ENCODE data around the gene CHSY1.

CHSY1 gene

GRCh38 chr15:101272584-101272983, 20.7 kb upstream of the CHSY1 start:
- no peak for DNase-seq (ENCODE audit: extremely low spot score, insufficient read length, low read depth)
- FAIRE-seq, result no peak

- DNase-seq (ENCODE audit: extremely low spot score, insufficient read length, low read depth) (no peak), FAIRE-seq (no peak)
Measured at GRCh38 chr15:101269479-101270223, 17.8 kb upstream of the CHSY1 start.

- DNase-seq (ENCODE audit: extremely low spot score, insufficient read length, low read depth) (no peak), FAIRE-seq (no peak)
Measured at GRCh38 chr15:101267320-101268104, 15.7 kb upstream of the CHSY1 start.

GRCh38 chr15:101266787-101267186, 14.9 kb upstream of the CHSY1 start:
- DNase-seq (ENCODE audit: extremely low spot score, insufficient read length, low read depth) (no peak), FAIRE-seq (no peak)

GRCh38 chr15:101266034-101266433, 14.2 kb upstream of the CHSY1 start:
- no peak for FAIRE-seq
- DNase-seq (ENCODE audit: extremely low spot score, insufficient read length, low read depth), result no peak

- DNase-seq (ENCODE audit: extremely low spot score, insufficient read length, low read depth) (no peak), FAIRE-seq (peak; percentile 79)
Measured at GRCh38 chr15:101264911-101265641, 13.2 kb upstream of the CHSY1 start.

GRCh38 chr15:101264011-101264410, 12.2 kb upstream of the CHSY1 start:
- FAIRE-seq (peak; percentile 81), DNase-seq (ENCODE audit: extremely low spot score, insufficient read length, low read depth) (no peak)

- FAIRE-seq (no peak), DNase-seq (ENCODE audit: extremely low spot score, insufficient read length, low read depth) (no peak)
Measured at GRCh38 chr15:101262551-101262950, 10.7 kb upstream of the CHSY1 start.

GRCh38 chr15:101258238-101259144, 6.6 kb upstream of the CHSY1 start:
- FAIRE-seq (peak; percentile 77), DNase-seq (ENCODE audit: extremely low spot score, insufficient read length, low read depth) (no peak)

- FAIRE-seq, result no peak
- DNase-seq (ENCODE audit: extremely low spot score, insufficient read length, low read depth), result no peak
Measured at GRCh38 chr15:101256757-101257156, 4.9 kb upstream of the CHSY1 start.

- DNase-seq (ENCODE audit: extremely low spot score, insufficient read length, low read depth) (no peak), FAIRE-seq (no peak)
Measured at GRCh38 chr15:101255615-101256241, 3.9 kb upstream of the CHSY1 start.

GRCh38 chr15:101255051-101255395, 3.2 kb upstream of the CHSY1 start:
- FAIRE-seq, result no peak

GRCh38 chr15:101254157-101255050, 2.6 kb upstream of the CHSY1 start:
- DNase-seq (ENCODE audit: extremely low spot score, insufficient read length, low read depth) (no peak), FAIRE-seq (no peak)

More at GRCh38 chr15:101255051-101255395, 3.2 kb upstream of the CHSY1 start:
- no peak for DNase-seq (ENCODE audit: extremely low spot score, insufficient read length, low read depth)

GRCh38 chr15:101252836-101253235, 988 bp upstream of the CHSY1 start:
- FAIRE-seq (no peak), DNase-seq (ENCODE audit: extremely low spot score, insufficient read length, low read depth) (no peak)

- FAIRE-seq (no peak), DNase-seq (ENCODE audit: extremely low spot score, insufficient read length, low read depth) (no peak)
Measured at GRCh38 chr15:101250873-101251829, 697 bp downstream of the CHSY1 start.

GRCh38 chr15:101250341-101250831, 1.5 kb downstream of the CHSY1 start:
- DNase-seq (ENCODE audit: extremely low spot score, insufficient read length, low read depth) (no peak), FAIRE-seq (no peak)

GRCh38 chr15:101248274-101248673, 3.6 kb downstream of the CHSY1 start:
- FAIRE-seq (no peak), DNase-seq (ENCODE audit: extremely low spot score, insufficient read length, low read depth) (no peak)

Data from GM18507 (cell line).